CD8-positive, alpha-beta memory T cell (primary cell): ENCODE measurements around the gene ZNF771. TPM values are rescaled to one million over a fixed set of nuclear protein-coding genes. Genes with fewer than 3 reads are reported as not detected.
"Not testable (repeated sequence)": the region's sequence is repeated elsewhere in the genome, so short reads cannot be mapped to it uniquely, and the experiment has no call there.

ENCODE experiments used
- CTCF ChIA-PET: fragments of 350-600 bp; sonication (Branson Sonifier 250); formaldehyde crosslinking; loops from one replicate; lab custom pipeline; 2021; ENCODE audit warnings: antibody characterized with exemption; lab: Charles Lee
- POLR2A ChIA-PET: fragments of 350-600 bp; sonication (Branson Sonifier 250); formaldehyde crosslinking; loops from one replicate; lab custom pipeline; 2021; ENCODE audit warnings: antibody characterized with exemption; lab: Charles Lee
- DNase-seq, 5 donors: peaks; one replicate each; pipeline versions ENCODE4 v3.0.0 to v3.0.0-alpha.2; 2020 to 2022; ENCODE audit warnings: mixed read lengths in 1 of 5
- H3K27ac ChIP-seq: one replicate; pipeline ENCODE4 v1.7.0; 2013; ENCODE audit warnings: low read depth, mild to moderate bottlenecking, low read length, moderate library complexity
- H3K27me3 ChIP-seq: 2 replicates; pipeline ENCODE4 v1.7.0; 2013; ENCODE audit warnings: low read length, mild to moderate bottlenecking; ENCODE audit not compliant: insufficient read depth, poor library complexity, severe bottlenecking
- H3K36me3 ChIP-seq: 2 replicates; pipeline ENCODE4 v1.7.0; 2013; ENCODE audit warnings: mild to moderate bottlenecking, low read length, moderate library complexity; ENCODE audit not compliant: insufficient read depth
- H3K4me1 ChIP-seq: 2 replicates; pipeline ENCODE4 v1.7.0; 2013; ENCODE audit warnings: mild to moderate bottlenecking, low read length, moderate library complexity; ENCODE audit not compliant: insufficient read depth
- H3K4me3 ChIP-seq: 2 replicates; pipeline ENCODE4 v1.7.0; 2013; ENCODE audit warnings: mild to moderate bottlenecking, low read length
- H3K9me3 ChIP-seq: 2 replicates; pipeline ENCODE4 v1.7.0; 2013; ENCODE audit warnings: mild to moderate bottlenecking, low read length
- H3K27ac Mint-ChIP-seq, 8 donors: one replicate each; pipeline ENCODE4 v1.8.0; 2020 to 2021; ENCODE audit warnings: mixed read lengths in 8 of 8, mild to moderate bottlenecking in 6 of 8, inconsistent platforms in 3 of 8, moderate library complexity in 3 of 8
- H3K27me3 Mint-ChIP-seq, 2 donors: one replicate each; pipeline ENCODE4 v1.8.0; 2020 to 2021; ENCODE audit warnings: mixed read lengths in 2 of 2, mild to moderate bottlenecking in 1 of 2, moderate library complexity in 1 of 2
- H3K36me3 Mint-ChIP-seq, 3 donors: one replicate each; pipeline ENCODE4 v1.8.0; 2020 to 2021; ENCODE audit warnings: mixed read lengths in 3 of 3, inconsistent platforms in 1 of 3, mild to moderate bottlenecking in 1 of 3
- H3K4me1 Mint-ChIP-seq, 3 donors: one replicate each; pipeline ENCODE4 v1.8.0; 2020 to 2021; ENCODE audit warnings: mixed read lengths in 3 of 3, inconsistent platforms in 1 of 3, mild to moderate bottlenecking in 1 of 3
- H3K4me3 Mint-ChIP-seq, 7 donors: one replicate each; pipeline ENCODE4 v1.8.0; 2020 to 2021; ENCODE audit warnings: mixed read lengths in 7 of 7, mild to moderate bottlenecking in 6 of 7, moderate library complexity in 4 of 7, inconsistent platforms in 2 of 7
- H3K9me3 Mint-ChIP-seq, 5 donors: one replicate each; pipeline ENCODE4 v1.8.0; 2020 to 2022; ENCODE audit warnings: mixed read lengths in 5 of 5, mild to moderate bottlenecking in 3 of 5, moderate library complexity in 2 of 5, inconsistent platforms in 1 of 5
- polyA plus RNA-seq: library from polyadenylated mRNA; unstranded; fragments of 300-500 nt; fragmentation: Illumina TruSeq; gene quantifications from one replicate; pipeline ENCODE4 v1.2.3, GENCODE V29; 2021
- total RNA-seq, 2 experiments: library from RNA; stranded (reverse); gene quantifications; one replicate each; pipeline ENCODE4 v1.2.3, GENCODE V29; 2021

Gene ZNF771
- total and polyA plus RNA-seq, 3 experiments from 2014 or later: 6.0 to 9.8 (median 7.3) TPM

DNA sequence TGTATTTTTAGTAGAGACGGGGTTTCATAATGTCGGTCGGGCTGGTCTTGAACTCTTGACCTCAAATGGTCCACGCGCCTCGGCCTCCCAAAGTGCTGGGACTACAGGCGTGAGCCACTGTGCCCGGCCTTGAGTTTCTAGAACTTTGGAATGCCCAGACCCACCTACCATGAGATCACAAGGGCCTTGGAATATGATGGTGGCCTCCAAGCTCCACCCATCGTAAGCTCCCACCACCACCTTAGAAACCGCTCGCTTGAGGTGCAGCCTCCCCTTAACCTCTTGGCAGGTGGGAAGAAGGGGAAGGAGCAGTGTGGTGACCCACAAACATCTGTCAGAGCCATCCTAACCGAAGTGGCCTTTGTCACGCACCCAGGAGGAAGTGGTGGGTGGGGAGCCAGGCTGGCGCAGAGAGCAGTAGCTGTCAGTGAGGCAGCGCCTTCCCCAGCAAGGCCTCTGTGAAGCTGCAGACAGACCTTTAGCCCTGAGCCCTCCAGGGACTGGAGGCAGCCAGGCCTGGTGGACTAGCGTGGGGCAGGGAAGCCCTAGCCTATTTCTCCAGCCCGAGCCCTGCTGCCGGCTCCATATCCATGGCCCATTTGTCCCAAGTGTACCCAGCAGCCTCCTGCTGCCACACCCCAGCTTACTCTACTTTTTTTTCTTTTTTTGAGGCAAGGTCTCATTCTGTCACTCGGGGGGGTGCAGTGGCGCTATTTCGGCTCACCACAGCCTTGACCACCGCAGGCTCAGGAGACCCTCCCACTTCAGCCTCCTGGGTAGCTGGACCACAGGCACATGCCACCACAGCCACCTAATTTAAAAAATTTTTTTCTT, 51.4 kb downstream of the ZNF771 start:
- Histone ChIP-seq H3K4me3 (peak overlapping the region; percentile 18), H3K36me3 (no peaks in the 10 kb centered on the region), H3K9me3 (no peaks in the 10 kb centered on the region), H3K27me3 (no peaks in the 10 kb centered on the region), H3K4me1 (peaks cover 25% of the 10 kb centered on the region), H3K27ac (no peak overlapping the region)
- Mint-ChIP-seq H3K4me3 (peak overlapping the region; percentile 41 to 82 (median 70)), H3K4me1 (peaks cover 41 to 72% (median 63%) of the 10 kb centered on the region in 3 donors), H3K27ac (peak overlapping the region; percentile 68 to 95 (median 89)), H3K27me3 (no peaks in the 10 kb centered on the region), H3K36me3 (no peaks in the 10 kb centered on the region), H3K9me3 (no peaks in the 10 kb centered on the region)
- DNase-seq: peak; percentile 50 to 89 (median 71)
- CTCF ChIA-PET: interaction anchor here (1.0 to 4.4 kb wide), 9 partner anchors 9 to 140 kb away, joined by 3 to 43 read pairs (median 16); partner anchors contain the start of genes DCTPP1, ITGAL and SEPHS2
- POLR2A ChIA-PET: interaction anchor here (0.6 to 6.2 kb wide), 11 partner anchors 9 to 113 kb away, joined by 3 to 102 read pairs (median 4); partner anchors contain the start of genes DCTPP1 and ITGAL

DNA sequence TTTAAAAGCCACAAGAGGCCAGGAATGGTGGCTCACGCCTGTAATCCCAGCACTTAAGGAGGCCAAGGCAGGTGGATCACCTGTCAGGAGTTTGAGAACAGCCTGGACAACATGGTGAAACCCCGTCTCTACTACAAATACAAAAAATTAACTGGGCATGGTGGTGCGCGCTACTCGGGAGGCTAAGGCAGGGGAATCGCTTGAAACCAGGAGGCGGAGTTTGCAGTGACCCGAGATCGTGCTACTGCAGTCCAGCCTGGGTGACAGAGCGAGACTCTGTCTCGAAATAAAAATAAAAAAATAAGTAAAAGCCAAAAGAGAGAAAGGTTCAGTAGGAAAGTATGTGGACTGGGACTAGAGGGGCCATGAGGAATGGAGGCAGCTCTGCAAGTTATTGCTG, 52.0 kb downstream of the ZNF771 start:
- Mint-ChIP-seq H3K27me3 (no peaks in the 10 kb centered on the region), H3K36me3 (no peaks in the 10 kb centered on the region), H3K9me3 (no peaks in the 10 kb centered on the region), H3K4me1 (peaks cover 38 to 69% (median 57%) of the 10 kb centered on the region in 3 donors), H3K27ac (peak overlapping the region in 7 of 8 donors; percentile 23 to 92 (median 80)), H3K4me3 (peak overlapping the region in 3 of 7 donors; percentile 70 to 87 (median 73))
- peaks cover 25% of the 10 kb centered on the region for H3K4me1 ChIP-seq
- no peak overlapping the region for H3K4me3 ChIP-seq
- no peak for DNase-seq
- ChIA-PET CTCF (interaction anchor here (1.0 to 4.4 kb wide), 8 partner anchors 10 to 139 kb away, joined by 3 to 43 read pairs (median 16); partner anchors contain the start of genes DCTPP1, ITGAL and SEPHS2), POLR2A (interaction anchor here (0.5 to 6.2 kb wide), 11 partner anchors 9 to 490 kb away, joined by 3 to 102 read pairs (median 5); partner anchors contain the start of gene ITGAL)
- no peaks in the 10 kb centered on the region for H3K27me3 ChIP-seq
- no peak overlapping the region for H3K27ac ChIP-seq
- no peaks in the 10 kb centered on the region for H3K9me3 ChIP-seq
- H3K36me3 ChIP-seq: no peaks in the 10 kb centered on the region

DNA sequence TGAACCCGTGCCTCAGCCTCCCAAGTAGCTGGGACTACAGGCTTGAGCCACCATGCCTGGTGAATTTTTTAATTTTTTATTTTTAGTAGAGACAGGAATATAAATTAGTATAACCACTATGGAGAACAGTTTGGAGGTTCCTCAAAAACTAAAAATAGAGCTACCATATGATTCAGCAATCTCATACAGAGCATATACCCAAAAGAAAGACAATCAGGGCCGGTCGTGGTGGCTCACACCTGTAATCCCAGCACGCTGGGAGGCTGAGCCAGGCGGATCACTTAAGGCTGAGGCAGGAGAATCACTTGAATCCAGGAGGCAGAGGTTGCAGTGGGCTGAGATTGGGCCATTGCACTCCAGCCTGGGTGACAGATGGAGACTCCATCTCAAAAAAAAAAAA, 54.0 kb downstream of the ZNF771 start:
- H3K4me3 ChIP-seq, H3K27ac ChIP-seq, H3K9me3 ChIP-seq, DNase-seq, H3K27me3 ChIP-seq, H3K9me3 Mint-ChIP-seq, H3K4me3 Mint-ChIP-seq, H3K27me3 Mint-ChIP-seq, H3K36me3 Mint-ChIP-seq, H3K36me3 ChIP-seq: not testable (repeated sequence)
- Mint-ChIP-seq H3K4me1 (peaks cover 34 to 68% (median 54%) of the 10 kb centered on the region in 3 donors), H3K27ac (peak overlapping the region in 1 of 8 donors; percentile 38)
- H3K4me1 ChIP-seq: peaks cover 34% of the 10 kb centered on the region
- ChIA-PET CTCF (interaction anchor here (0.9 to 4.4 kb wide), 3 partner anchors 12 to 31 kb away, joined by 4 to 32 read pairs (median 13); partner anchors contain the start of genes DCTPP1 and ITGAL), POLR2A (interaction anchor here (0.7 to 6.2 kb wide), 2 partner anchors 11 to 41 kb away, joined by 10 to 102 read pairs; partner anchors contain the start of gene ITGAL)

DNA sequence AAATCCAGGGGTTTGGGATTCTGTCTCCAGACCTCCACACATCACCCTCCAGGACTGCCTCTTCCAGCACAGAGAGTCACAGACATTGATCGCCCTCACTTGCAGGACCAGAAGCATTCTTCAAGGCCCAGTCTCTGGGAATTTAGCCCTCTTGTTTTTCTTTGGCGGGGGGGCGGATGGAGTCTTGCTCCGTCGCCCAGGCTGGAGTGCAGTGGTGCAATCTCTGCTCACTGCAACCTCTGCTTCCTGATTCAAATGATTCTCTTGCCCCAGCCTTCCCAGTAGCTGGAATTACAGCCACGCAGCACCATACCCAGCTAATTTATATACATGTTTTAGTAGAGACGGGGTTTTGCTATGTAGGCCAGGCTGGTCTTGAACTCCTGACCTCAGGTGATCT, 56.7 kb downstream of the ZNF771 start:
- Histone ChIP-seq H3K36me3 (no peaks in the 10 kb centered on the region), H3K9me3 (no peaks in the 10 kb centered on the region), H3K4me1 (peaks cover 16% of the 10 kb centered on the region), H3K4me3 (no peak overlapping the region), H3K27ac (no peak overlapping the region), H3K27me3 (no peaks in the 10 kb centered on the region)
- Mint-ChIP-seq H3K4me3 (no peak overlapping the region), H3K9me3 (no peaks in the 10 kb centered on the region), H3K36me3 (no peaks in the 10 kb centered on the region), H3K4me1 (peaks cover 18 to 53% (median 28%) of the 10 kb centered on the region in 3 donors), H3K27me3 (no peaks in the 10 kb centered on the region), H3K27ac (peak overlapping the region in 4 of 8 donors; percentile 19 to 79 (median 54))
- no peak for DNase-seq
- ChIA-PET CTCF (interaction anchor here (1.0 kb wide), 1 partner anchor 46 kb away, joined by 3 read pairs; no protein-coding TSS in a partner anchor), POLR2A (interaction anchor here (0.5 kb wide), 1 partner anchor 744 kb away, joined by 5 read pairs; no protein-coding TSS in a partner anchor)

Other genes with a start within 250 kb of the ZNF771 start
- gene CORO1A, start 224.0 kb upstream of the ZNF771 start, total RNA-seq: 100 to 1,000 TPM; 889 to 952 TPM
- gene CORO1A, start 224.0 kb upstream of the ZNF771 start, polyA plus RNA-seq: 1,446 TPM
- 100 to 1,000 TPM; 268 to 271 TPM for gene BOLA2B, start 213.9 kb upstream of the ZNF771 start, total RNA-seq
- 208 TPM for gene BOLA2B, start 213.9 kb upstream of the ZNF771 start, polyA plus RNA-seq
- 10 to 100 TPM; 63.6 to 70.9 TPM for gene SLX1A, start 213.7 kb upstream of the ZNF771 start, total RNA-seq
- 68.8 TPM for gene SLX1A, start 213.7 kb upstream of the ZNF771 start, polyA plus RNA-seq
- gene SULT1A3, start 208.4 kb upstream of the ZNF771 start, total RNA-seq: 10 to 100 TPM; 12.7 to 17.6 TPM
- gene SULT1A3, start 208.4 kb upstream of the ZNF771 start, polyA plus RNA-seq: 1.4 TPM
- gene NPIPB13, start 159.1 kb upstream of the ZNF771 start, total RNA-seq: 10 to 100 TPM; 10.2 to 12.0 TPM
- 1.2 TPM for gene NPIPB13, start 159.1 kb upstream of the ZNF771 start, polyA plus RNA-seq
- 10 to 100 TPM; 84.5 to 89.5 TPM for gene CD2BP2, start 52.3 kb upstream of the ZNF771 start, total RNA-seq
- 27.2 TPM for gene CD2BP2, start 52.3 kb upstream of the ZNF771 start, polyA plus RNA-seq
- gene TBC1D10B, start 37.1 kb upstream of the ZNF771 start, total RNA-seq: 10 to 100 TPM; 59.0 to 61.4 TPM
- 17.3 TPM for gene TBC1D10B, start 37.1 kb upstream of the ZNF771 start, polyA plus RNA-seq
- 1 to 10 TPM; 1.9 to 2.4 TPM for gene MYL11, start 32.8 kb upstream of the ZNF771 start, total RNA-seq
- gene MYL11, start 32.8 kb upstream of the ZNF771 start, polyA plus RNA-seq: 4.6 TPM
- 100 to 1,000 TPM; 187 to 193 TPM for gene SEPTIN1, start 25.0 kb upstream of the ZNF771 start, total RNA-seq
- gene SEPTIN1, start 25.0 kb upstream of the ZNF771 start, polyA plus RNA-seq: 227 TPM
- 10 to 100 TPM; 18.4 to 19.3 TPM for gene ZNF48, start 12.2 kb upstream of the ZNF771 start, total RNA-seq
- 10.2 TPM for gene ZNF48, start 12.2 kb upstream of the ZNF771 start, polyA plus RNA-seq
- 100 to 1,000 TPM; 174 to 175 TPM for gene DCTPP1, start 22.4 kb downstream of the ZNF771 start, total RNA-seq
- 73.7 TPM for gene DCTPP1, start 22.4 kb downstream of the ZNF771 start, polyA plus RNA-seq
- gene SEPHS2, start 38.3 kb downstream of the ZNF771 start, total RNA-seq: 10 to 100 TPM; 68.2 to 71.0 TPM
- 59.0 TPM for gene SEPHS2, start 38.3 kb downstream of the ZNF771 start, polyA plus RNA-seq
- 100 to 1,000 TPM; 333 to 363 TPM for gene ITGAL, start 65.1 kb downstream of the ZNF771 start, total RNA-seq
- 256 TPM for gene ITGAL, start 65.1 kb downstream of the ZNF771 start, polyA plus RNA-seq
- gene ZNF768, start 119.0 kb downstream of the ZNF771 start, total RNA-seq: 10 to 100 TPM; 13.5 to 15.1 TPM
- gene ZNF768, start 119.0 kb downstream of the ZNF771 start, polyA plus RNA-seq: 2.5 TPM
- gene ZNF747, start 127.3 kb downstream of the ZNF771 start, total RNA-seq: 10 to 100 TPM; 13.5 to 17.0 TPM
- 8.4 TPM for gene ZNF747, start 127.3 kb downstream of the ZNF771 start, polyA plus RNA-seq
- 10 to 100 TPM; 15.1 to 15.7 TPM for gene ZNF764, start 150.8 kb downstream of the ZNF771 start, total RNA-seq
- 8.9 TPM for gene ZNF764, start 150.8 kb downstream of the ZNF771 start, polyA plus RNA-seq
- gene ZNF688, start 164.1 kb downstream of the ZNF771 start, total RNA-seq: 10 to 100 TPM in 1 of 2 experiments, 1 to 10 TPM in 1; 9.6 to 10.8 TPM
- 28.5 TPM for gene ZNF688, start 164.1 kb downstream of the ZNF771 start, polyA plus RNA-seq
- gene ZNF785, start 178.1 kb downstream of the ZNF771 start, total RNA-seq: 10 to 100 TPM; 10.9 to 13.0 TPM
- 4.8 TPM for gene ZNF785, start 178.1 kb downstream of the ZNF771 start, polyA plus RNA-seq
- gene ZNF689, start 202.8 kb downstream of the ZNF771 start, total RNA-seq: 10 to 100 TPM; 14.6 to 15.7 TPM
- 13.7 TPM for gene ZNF689, start 202.8 kb downstream of the ZNF771 start, polyA plus RNA-seq
- gene PRR14, start 243.4 kb downstream of the ZNF771 start, total RNA-seq: 10 to 100 TPM; 87.5 to 92.5 TPM
- 29.7 TPM for gene PRR14, start 243.4 kb downstream of the ZNF771 start, polyA plus RNA-seq